CD14-positive monocyte (primary cell): ENCODE data around the gene PTPRD. TPM values are rescaled to one million over a fixed set of nuclear protein-coding genes. Genes with fewer than 3 reads are reported as not detected.

ENCODE experiments used
- DNase-seq, 3 donors: peaks; one replicate each; pipeline ENCODE4 v3.0.0-alpha.2; 2011 to 2022
- H2AFZ ChIP-seq: 2 replicates; pipeline ENCODE4 v1.6.0; 2012; ENCODE audit warnings: mild to moderate bottlenecking, low read depth, low read length, inconsistent platforms; ENCODE audit not compliant: insufficient read depth, poor library complexity, severe bottlenecking
- H3K27ac ChIP-seq, 2 donors: 1 replicate in 1 of 2; 2 replicates in 1 of 2; pipeline ENCODE4 v1.5.1; 2012 to 2013; ENCODE audit warnings: low read length in 2 of 2, control low read depth in 1 of 2, inconsistent platforms in 1 of 2, low read depth in 1 of 2, mild to moderate bottlenecking in 1 of 2
- H3K27me3 ChIP-seq, 2 donors: one replicate each; pipeline versions ENCODE4 v1.6.0 to v1.6.1; 2011 to 2013; ENCODE audit warnings: low read length in 2 of 2; ENCODE audit not compliant: control insufficient read depth in 2 of 2, insufficient read depth in 2 of 2
- H3K36me3 ChIP-seq, 2 donors: replicated peaks in 1 of 2; 1 replicate in 1 of 2; 2 replicates in 1 of 2; pipeline versions ENCODE4 v1.5.1 to v1.6.1; 2012 to 2013; ENCODE audit warnings: low read length in 2 of 2, control low read depth in 1 of 2, inconsistent platforms in 1 of 2, mild to moderate bottlenecking in 1 of 2; ENCODE audit not compliant: insufficient read depth in 2 of 2, control insufficient read depth in 1 of 2
- H3K4me1 ChIP-seq, 2 donors: 1 replicate in 1 of 2; 2 replicates in 1 of 2; pipeline versions ENCODE4 v1.5.1 to v1.6.1; 2012 to 2013; ENCODE audit warnings: low read length in 2 of 2, control low read depth in 1 of 2, inconsistent platforms in 1 of 2, mild to moderate bottlenecking in 1 of 2, moderate library complexity in 1 of 2; ENCODE audit not compliant: insufficient read depth in 2 of 2, control insufficient read depth in 1 of 2
- H3K4me2 ChIP-seq: replicated peaks from 2 replicates; pipeline ENCODE3; 2012; ENCODE audit warnings: low read length, moderate library complexity, mild to moderate bottlenecking; ENCODE audit not compliant: poor library complexity, severe bottlenecking; ENCODE audit errors: extremely low read depth
- H3K4me3 ChIP-seq, 3 experiments: fragments of 200-600 bp in 1 of 3; sonication (generic) in 1 of 3; replicated peaks in 1 of 3; 1 replicate in 2 of 3; 2 replicates in 1 of 3; pipeline ENCODE4 v1.5.1; 2011 to 2013; ENCODE audit warnings: low read length in 3 of 3, mild to moderate bottlenecking in 3 of 3, control low read depth in 2 of 3, low read depth in 2 of 3, inconsistent platforms in 1 of 3, moderate library complexity in 1 of 3
- H3K79me2 ChIP-seq: 2 replicates; pipeline ENCODE4 v1.6.0; 2012; ENCODE audit warnings: mild to moderate bottlenecking, control low read depth, inconsistent platforms, low read length, moderate library complexity; ENCODE audit not compliant: insufficient read depth
- H3K9ac ChIP-seq: 2 replicates; pipeline ENCODE4 v1.6.0; 2017; ENCODE audit warnings: low read length, mild to moderate bottlenecking; ENCODE audit not compliant: insufficient read depth, poor library complexity, severe bottlenecking
- H3K9me3 ChIP-seq, 2 donors: replicated peaks in 1 of 2; 1 replicate in 1 of 2; 2 replicates in 1 of 2; pipeline versions ENCODE4 v1.5.1 to v1.6.1; 2012 to 2013; ENCODE audit warnings: low read length in 2 of 2, control low read depth in 1 of 2; ENCODE audit not compliant: control insufficient read depth in 1 of 2, insufficient read depth in 1 of 2
- H4K20me1 ChIP-seq: 2 replicates; pipeline ENCODE4 v1.6.0; 2012; ENCODE audit warnings: mild to moderate bottlenecking, low read length, control low read depth, moderate library complexity; ENCODE audit not compliant: insufficient read depth
- H3K27ac Mint-ChIP-seq, 7 donors: one replicate each; pipeline ENCODE4 v1.8.0; 2020; ENCODE audit warnings: mild to moderate bottlenecking in 7 of 7, mixed read lengths in 7 of 7, moderate library complexity in 6 of 7, inconsistent platforms in 2 of 7
- H3K27me3 Mint-ChIP-seq, 3 donors: one replicate each; pipeline ENCODE4 v1.8.0; 2021 to 2022; ENCODE audit warnings: low read depth in 3 of 3, mild to moderate bottlenecking in 3 of 3, mixed read lengths in 3 of 3, moderate library complexity in 3 of 3, inconsistent platforms in 1 of 3
- H3K36me3 Mint-ChIP-seq, 2 donors: one replicate each; pipeline ENCODE4 v1.8.0; 2020; ENCODE audit warnings: mixed read lengths in 2 of 2, inconsistent platforms in 1 of 2, mild to moderate bottlenecking in 1 of 2
- H3K4me1 Mint-ChIP-seq: one replicate; pipeline ENCODE4 v1.8.0; 2020; ENCODE audit warnings: mild to moderate bottlenecking, mixed read lengths
- H3K4me3 Mint-ChIP-seq, 2 donors: one replicate each; pipeline ENCODE4 v1.8.0; 2020; ENCODE audit warnings: mild to moderate bottlenecking in 2 of 2, mixed read lengths in 2 of 2, moderate library complexity in 1 of 2
- H3K9me3 Mint-ChIP-seq, 7 donors: one replicate each; pipeline ENCODE4 v1.8.0; 2020 to 2022; ENCODE audit warnings: mixed read lengths in 7 of 7, mild to moderate bottlenecking in 6 of 7, moderate library complexity in 6 of 7, inconsistent platforms in 2 of 7
- CTCF ChIP-seq: fragments of 200-600 bp; IDR thresholded peaks from one replicate; pipeline ENCODE4 v1.8.0; 2022; ENCODE audit warnings: antibody characterized with exemption, mild to moderate bottlenecking
- WGBS: methylation state at CpG from one replicate; pipeline ENCODE4 v1.1.5; 2013; ENCODE audit warnings: missing lambda C conversion rate; ENCODE audit not compliant: insufficient coverage; 5-methylcytosine and 5-hydroxymethylcytosine counted together
- intact Hi-C, 2 donors: fragments of 100-400 bp; cut with micrococcal nuclease; formaldehyde crosslinking; loops; one replicate each; pipeline versions ENCODE4 v1.15.0 to v1.15.1; 2023
- polyA plus RNA-seq, 3 donors: library from polyadenylated mRNA; depleted of rRNA in 1 of 3; unstranded in 2 of 3; stranded (reverse) in 1 of 3; fragments of 300-500 nt in 2 of 3; fragments of >200 nt in 1 of 3; fragmentation: Illumina TruSeq in 2 of 3; gene quantifications; 1 replicate in 2 of 3; 2 replicates in 1 of 3; pipeline ENCODE4 v1.2.3, GENCODE V29; 2012 to 2021

The PTPRD gene
- polyA plus RNA-seq, 3 donors, result not detected

GRCh38 chr9:8872802-8873201 lies 1740.0 kb downstream of the PTPRD start:
- Histone ChIP-seq H3K36me3 (no peaks in the 10 kb centered on the region), H3K9me3 (no peaks in the 10 kb centered on the region), H3K79me2 (no peaks in the 10 kb centered on the region), H3K27ac (no peak overlapping the region), H3K4me1 (no peaks in the 10 kb centered on the region), H2AFZ (no peak overlapping the region), H3K4me2 (no peak overlapping the region), H4K20me1 (no peaks in the 10 kb centered on the region), H3K27me3 (no peaks in the 10 kb centered on the region), H3K4me3 (no peak overlapping the region), H3K9ac (no peak overlapping the region)
- intact Hi-C loops, result no loop called here
- Mint-ChIP-seq H3K4me1 (no peaks in the 10 kb centered on the region), H3K36me3 (no peaks in the 10 kb centered on the region), H3K4me3 (no peak overlapping the region), H3K9me3 (peaks cover 0 to 2% (median 0%) of the 10 kb centered on the region in 7 donors), H3K27ac (no peak overlapping the region), H3K27me3 (peaks cover 1 to 2% (median 1%) of the 10 kb centered on the region in 3 donors)
- 83% methylated on average over 1 of the region's 3 CpGs for WGBS
- no peak for DNase-seq
- no peak for TF ChIP-seq CTCF

- intact Hi-C loops, result no loop called here
These were observed 1740.9 kb downstream of the PTPRD start for GRCh38 chr9:8871796-8872445.

More at GRCh38 chr9:8871796-8872445, 1740.9 kb downstream of the PTPRD start:
- H3K9ac ChIP-seq, result no peak overlapping the region
- no peaks in the 10 kb centered on the region for H3K9me3 ChIP-seq
- H3K79me2 ChIP-seq, result no peaks in the 10 kb centered on the region
- no peak for DNase-seq
- no peak overlapping the region for H3K27ac ChIP-seq
- TF ChIP-seq CTCF, result no peak
- Mint-ChIP-seq H3K4me1 (no peaks in the 10 kb centered on the region), H3K27ac (no peak overlapping the region), H3K4me3 (no peak overlapping the region), H3K27me3 (peaks cover 1 to 2% (median 1%) of the 10 kb centered on the region in 3 donors), H3K36me3 (no peaks in the 10 kb centered on the region), H3K9me3 (peaks cover 0 to 2% (median 0%) of the 10 kb centered on the region in 7 donors)
- no CpG with 5 or more reads among the region's 3 CpGs for WGBS
- no peaks in the 10 kb centered on the region for H3K4me1 ChIP-seq
- H4K20me1 ChIP-seq, result no peaks in the 10 kb centered on the region
- H3K27me3 ChIP-seq, result no peaks in the 10 kb centered on the region
- no peak overlapping the region for H3K4me2 ChIP-seq
- no peak overlapping the region for H3K4me3 ChIP-seq
- no peak overlapping the region for H2AFZ ChIP-seq
- no peaks in the 10 kb centered on the region for H3K36me3 ChIP-seq
